ENCODE results near the gene CYP3A5.

DNA sequence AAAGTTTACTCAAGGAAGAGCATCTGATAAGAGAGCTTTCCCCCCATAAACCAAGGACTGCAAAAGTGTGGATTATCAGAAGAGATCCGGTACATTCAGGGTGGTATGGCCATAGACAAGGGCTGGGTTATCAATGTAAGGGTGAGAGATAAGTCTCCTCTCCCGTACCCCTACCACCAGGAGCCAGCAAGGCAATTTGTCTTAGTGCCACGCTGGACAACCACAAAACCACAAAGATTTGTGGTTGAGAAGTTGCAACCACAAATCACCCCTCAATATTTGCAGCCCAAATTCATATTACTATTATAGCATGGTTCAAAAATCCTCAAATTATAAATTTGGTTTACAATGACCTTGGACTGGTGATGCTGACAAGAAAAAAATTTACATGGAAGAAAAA is 65.3 kb downstream of the CYP3A5 start:
- TF ChIP-seq EZH2 (IDR thresholded peaks at IDR 0.05; ENCODE audit: low read length, unreplicated experiment), result no peak
- TF ChIP-seq, protein P1, sequence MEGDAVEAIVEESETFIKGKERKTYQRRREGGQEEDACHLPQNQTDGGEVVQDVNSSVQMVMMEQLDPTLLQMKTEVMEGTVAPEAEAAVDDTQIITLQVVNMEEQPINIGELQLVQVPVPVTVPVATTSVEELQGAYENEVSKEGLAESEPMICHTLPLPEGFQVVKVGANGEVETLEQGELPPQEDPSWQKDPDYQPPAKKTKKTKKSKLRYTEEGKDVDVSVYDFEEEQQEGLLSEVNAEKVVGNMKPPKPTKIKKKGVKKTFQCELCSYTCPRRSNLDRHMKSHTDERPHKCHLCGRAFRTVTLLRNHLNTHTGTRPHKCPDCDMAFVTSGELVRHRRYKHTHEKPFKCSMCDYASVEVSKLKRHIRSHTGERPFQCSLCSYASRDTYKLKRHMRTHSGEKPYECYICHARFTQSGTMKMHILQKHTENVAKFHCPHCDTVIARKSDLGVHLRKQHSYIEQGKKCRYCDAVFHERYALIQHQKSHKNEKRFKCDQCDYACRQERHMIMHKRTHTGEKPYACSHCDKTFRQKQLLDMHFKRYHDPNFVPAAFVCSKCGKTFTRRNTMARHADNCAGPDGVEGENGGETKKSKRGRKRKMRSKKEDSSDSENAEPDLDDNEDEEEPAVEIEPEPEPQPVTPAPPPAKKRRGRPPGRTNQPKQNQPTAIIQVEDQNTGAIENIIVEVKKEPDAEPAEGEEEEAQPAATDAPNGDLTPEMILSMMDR (conservative IDR thresholded peaks at IDR 0.05; ENCODE audit: low read depth, low read length), result no peak

All from PC-3 (cell line).